IPS-18a (cell line): ENCODE measurements around the gene PITPNC1.
"Not testable (repeated sequence)": the region's sequence is repeated elsewhere in the genome, so short reads cannot be mapped to it uniquely, and the experiment has no call there.

Source experiments
- H3K27ac ChIP-seq: one replicate; pipeline ENCODE4 v1.5.1; 2013; ENCODE audit warnings: low read length
- H3K27me3 ChIP-seq: one replicate; pipeline ENCODE4 v1.6.1; 2013; ENCODE audit warnings: mild to moderate bottlenecking, low read length; ENCODE audit not compliant: control insufficient read depth, insufficient read depth
- H3K36me3 ChIP-seq: one replicate; pipeline ENCODE4 v1.6.1; 2013; ENCODE audit warnings: low read depth, low read length; ENCODE audit not compliant: control insufficient read depth
- H3K4me1 ChIP-seq: one replicate; pipeline ENCODE4 v1.6.1; 2013; ENCODE audit warnings: low read depth, low read length; ENCODE audit not compliant: control insufficient read depth
- H3K4me3 ChIP-seq: one replicate; pipeline ENCODE4 v1.5.1; 2013; ENCODE audit warnings: low read length
- H3K9ac ChIP-seq: one replicate; pipeline ENCODE4 v1.6.1; 2013; ENCODE audit warnings: mild to moderate bottlenecking, low read length, moderate library complexity
- H3K9me3 ChIP-seq: one replicate; pipeline ENCODE4 v1.6.1; 2013; ENCODE audit warnings: low read depth, low read length; ENCODE audit not compliant: control insufficient read depth

PITPNC1 gene

GRCh38 chr17:67514998-67515397, 137.9 kb downstream of the PITPNC1 start:
- peaks cover 19% of the 10 kb centered on the region for H3K4me1 ChIP-seq
- H3K27ac ChIP-seq, result no peak overlapping the region

DNA sequence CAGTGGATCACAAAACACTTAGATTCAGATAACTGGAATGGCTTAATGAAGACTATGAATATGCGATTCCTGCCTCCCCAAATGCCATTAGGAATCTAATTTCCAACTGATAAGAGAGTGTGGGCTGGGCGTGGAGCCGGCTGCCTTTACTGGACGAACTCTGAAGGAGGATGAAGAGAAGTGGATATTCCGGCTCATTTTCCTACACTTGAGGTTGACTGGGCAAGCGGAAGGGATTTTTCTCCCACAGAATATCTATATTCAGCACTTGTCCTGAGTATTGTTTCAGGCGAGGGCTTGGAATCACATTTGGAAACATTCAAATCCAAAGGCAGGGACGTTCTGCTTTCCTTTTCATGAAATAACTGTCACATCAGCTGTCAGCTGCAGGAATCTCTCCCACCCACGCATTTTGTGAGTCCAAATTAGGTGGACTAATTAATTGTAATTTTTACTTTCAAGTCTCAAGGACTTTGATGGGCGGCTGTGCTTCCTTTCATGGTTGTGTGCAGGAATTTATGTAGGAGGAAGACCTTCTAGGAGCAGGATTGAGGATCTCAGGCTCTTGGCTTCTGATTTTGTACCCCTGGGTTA, 138.5 kb downstream of the PITPNC1 start:
- Histone ChIP-seq H3K36me3 (no peaks in the 10 kb centered on the region), H3K9ac (no peak overlapping the region), H3K9me3 (no peaks in the 10 kb centered on the region), H3K27ac (no peak overlapping the region), H3K4me3 (no peak overlapping the region), H3K27me3 (no peaks in the 10 kb centered on the region), H3K4me1 (peaks cover 25% of the 10 kb centered on the region)

More at GRCh38 chr17:67514998-67515397, 137.9 kb downstream of the PITPNC1 start:
- Histone ChIP-seq H3K9ac (no peak overlapping the region), H3K27me3 (no peaks in the 10 kb centered on the region), H3K36me3 (no peaks in the 10 kb centered on the region), H3K4me3 (no peak overlapping the region), H3K9me3 (no peaks in the 10 kb centered on the region)

DNA sequence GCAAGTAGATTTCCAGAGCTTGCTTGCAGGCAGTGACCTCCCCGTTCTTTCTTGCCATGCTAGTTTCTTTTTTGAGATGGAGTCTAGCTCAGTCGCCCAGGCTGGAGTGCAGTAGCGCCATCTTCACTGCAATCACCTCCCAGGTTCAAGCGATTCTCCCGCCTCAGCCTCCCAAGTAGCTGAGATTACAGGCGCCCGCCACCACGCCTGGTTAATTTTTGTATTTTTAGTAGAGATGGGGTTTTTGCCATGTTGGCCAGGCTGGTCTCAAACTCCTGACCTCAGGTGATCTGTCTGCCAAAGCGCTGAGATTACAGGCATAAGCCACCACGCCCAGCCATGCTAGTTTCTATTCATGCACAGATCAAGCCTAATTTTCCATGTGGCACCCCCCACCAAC, 139.5 kb downstream of the PITPNC1 start:
- H3K4me3 ChIP-seq, H3K36me3 ChIP-seq, H3K27me3 ChIP-seq, H3K9ac ChIP-seq, H3K9me3 ChIP-seq, H3K27ac ChIP-seq: not testable (repeated sequence)
- peaks cover 34% of the 10 kb centered on the region for H3K4me1 ChIP-seq

GRCh38 chr17:67517325-67517724, 140.2 kb downstream of the PITPNC1 start:
- no peaks in the 10 kb centered on the region for H3K27me3 ChIP-seq
- no peaks in the 10 kb centered on the region for H3K36me3 ChIP-seq
- H3K4me3 ChIP-seq, result no peak overlapping the region
- H3K4me1 ChIP-seq, result peaks cover 40% of the 10 kb centered on the region
- no peak overlapping the region for H3K9ac ChIP-seq
- H3K27ac ChIP-seq, result no peak overlapping the region
- H3K9me3 ChIP-seq, result no peaks in the 10 kb centered on the region

- H3K36me3 ChIP-seq, result no peaks in the 10 kb centered on the region
- no peak overlapping the region for H3K27ac ChIP-seq
- no peaks in the 10 kb centered on the region for H3K9me3 ChIP-seq
- H3K4me1 ChIP-seq, result peaks cover 43% of the 10 kb centered on the region
- H3K4me3 ChIP-seq, result no peak overlapping the region
- no peaks in the 10 kb centered on the region for H3K27me3 ChIP-seq
- H3K9ac ChIP-seq, result no peak overlapping the region
Measured at GRCh38 chr17:67518876-67519275, 141.8 kb downstream of the PITPNC1 start.

DNA sequence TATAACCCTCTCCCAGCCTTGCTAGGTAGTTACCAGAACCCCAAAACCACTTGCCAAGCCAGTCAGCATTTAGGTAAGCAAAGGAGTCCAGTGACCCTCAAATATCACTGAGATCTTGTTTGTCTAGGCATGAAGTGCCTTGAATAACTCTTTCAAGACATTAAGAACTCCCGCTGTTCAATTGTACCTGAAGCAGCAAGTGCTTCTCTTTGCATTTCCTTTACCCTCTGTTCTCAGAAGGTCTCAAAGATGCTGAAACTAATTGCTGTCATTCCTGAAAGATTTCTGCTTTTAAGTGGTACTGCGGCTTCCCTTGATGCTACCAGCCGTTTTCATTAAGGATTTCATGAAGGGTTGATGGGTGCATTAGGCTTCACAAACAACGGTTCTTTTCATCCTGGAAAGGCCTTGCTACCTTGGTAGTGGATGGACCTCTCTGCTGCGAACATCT, 142.7 kb downstream of the PITPNC1 start:
- Histone ChIP-seq H3K9me3 (no peaks in the 10 kb centered on the region), H3K36me3 (no peaks in the 10 kb centered on the region), H3K9ac (no peak overlapping the region), H3K4me3 (no peak overlapping the region), H3K27ac (no peak overlapping the region), H3K27me3 (no peaks in the 10 kb centered on the region), H3K4me1 (peaks cover 41% of the 10 kb centered on the region)

GRCh38 chr17:67520252-67520906, 143.3 kb downstream of the PITPNC1 start:
- Histone ChIP-seq H3K27me3 (no peaks in the 10 kb centered on the region), H3K4me1 (peaks cover 36% of the 10 kb centered on the region), H3K36me3 (no peaks in the 10 kb centered on the region), H3K9me3 (no peaks in the 10 kb centered on the region), H3K9ac (no peak overlapping the region), H3K27ac (no peak overlapping the region), H3K4me3 (no peak overlapping the region)

DNA sequence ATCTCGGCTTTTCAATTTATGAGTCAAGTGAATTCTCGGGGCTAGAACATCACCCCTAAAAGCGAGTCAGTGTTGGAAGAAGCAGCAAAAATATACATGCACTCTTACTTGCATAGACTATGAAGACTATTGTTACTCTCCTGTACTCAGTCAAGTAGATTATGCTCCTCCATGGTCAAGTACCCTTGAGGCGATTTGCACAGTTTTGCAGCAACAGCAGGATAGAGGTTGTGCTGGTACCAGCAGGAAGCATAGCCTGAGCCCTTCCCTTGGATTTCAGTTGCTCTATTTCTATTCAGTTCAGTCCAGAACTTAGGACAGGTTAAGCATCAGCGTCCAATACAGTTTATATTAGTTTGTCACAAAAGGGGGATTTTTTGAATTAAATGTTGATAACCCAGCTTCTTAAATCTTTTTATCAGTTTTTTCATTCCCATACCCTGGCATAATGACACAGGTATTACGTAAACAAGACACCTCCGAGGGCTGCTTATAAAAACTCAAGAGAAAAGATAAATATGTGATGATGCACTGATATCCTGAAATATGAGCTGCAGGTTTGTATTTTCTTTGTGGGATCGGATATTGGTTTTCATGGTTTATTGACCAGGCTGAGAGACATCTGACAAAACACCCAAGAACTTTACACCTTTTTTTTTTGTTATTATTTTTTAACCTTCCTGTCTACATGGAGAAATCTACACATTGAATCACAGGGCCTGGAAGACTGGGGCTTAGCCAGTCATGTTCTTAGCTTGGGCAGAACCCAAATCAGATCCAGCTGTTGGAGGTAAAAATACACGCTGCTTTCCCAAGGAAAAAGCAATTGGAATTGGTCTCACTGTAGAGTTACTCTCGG, 144.1 kb downstream of the PITPNC1 start:
- Histone ChIP-seq H3K27ac (no peak overlapping the region), H3K4me1 (peaks cover 31% of the 10 kb centered on the region), H3K9me3 (no peaks in the 10 kb centered on the region), H3K4me3 (no peak overlapping the region), H3K9ac (no peak overlapping the region), H3K36me3 (no peaks in the 10 kb centered on the region), H3K27me3 (no peaks in the 10 kb centered on the region)

DNA sequence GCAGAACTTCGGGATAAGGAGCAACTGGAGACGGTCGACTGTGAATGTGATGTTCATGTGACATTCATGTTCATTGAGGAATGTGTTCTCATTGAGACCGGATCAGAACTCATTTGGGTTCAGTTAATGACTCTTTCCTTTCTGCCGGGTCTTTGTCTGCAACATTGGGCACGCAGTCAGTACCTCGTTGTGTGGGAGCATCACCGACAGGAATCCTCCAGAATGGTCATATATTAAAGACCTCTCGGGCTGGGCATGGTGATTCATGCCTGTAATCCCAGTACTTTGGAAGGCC, 144.6 kb downstream of the PITPNC1 start:
- H3K36me3 ChIP-seq, result no peaks in the 10 kb centered on the region
- no peak overlapping the region for H3K27ac ChIP-seq
- no peaks in the 10 kb centered on the region for H3K9me3 ChIP-seq
- no peak overlapping the region for H3K4me3 ChIP-seq
- H3K27me3 ChIP-seq, result no peaks in the 10 kb centered on the region
- H3K9ac ChIP-seq, result no peak overlapping the region
- H3K4me1 ChIP-seq, result peaks cover 31% of the 10 kb centered on the region

DNA sequence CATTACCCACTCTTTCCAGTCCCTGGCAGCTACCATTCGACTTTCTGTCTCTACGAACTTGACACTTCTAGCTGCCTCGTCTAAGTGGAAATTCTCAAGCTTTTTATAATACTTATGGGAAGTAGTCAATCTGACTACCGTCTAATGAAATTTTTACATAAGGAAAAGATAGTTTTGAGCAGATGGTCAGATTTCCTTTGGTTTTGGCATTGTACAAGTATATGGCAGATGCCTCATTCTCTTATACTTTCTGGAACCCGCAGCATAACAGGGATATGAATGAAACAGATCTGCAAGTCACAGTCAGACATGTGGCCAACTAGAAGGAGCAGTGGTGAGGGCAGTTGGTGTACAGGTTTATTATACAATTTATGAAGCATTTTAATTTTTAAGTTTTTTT, 146.0 kb downstream of the PITPNC1 start:
- Histone ChIP-seq H3K9ac (no peak overlapping the region), H3K9me3 (no peaks in the 10 kb centered on the region), H3K27ac (no peak overlapping the region), H3K36me3 (no peaks in the 10 kb centered on the region), H3K27me3 (no peaks in the 10 kb centered on the region), H3K4me1 (peaks cover 31% of the 10 kb centered on the region), H3K4me3 (no peak overlapping the region)

GRCh38 chr17:67525239-67526135, 148.4 kb downstream of the PITPNC1 start:
- no peak overlapping the region for H3K9ac ChIP-seq
- peaks cover 36% of the 10 kb centered on the region for H3K4me1 ChIP-seq

More at GRCh38 chr17:67525239-67526135, 148.4 kb downstream of the PITPNC1 start:
- Histone ChIP-seq H3K36me3 (no peaks in the 10 kb centered on the region), H3K9me3 (no peaks in the 10 kb centered on the region), H3K4me3 (no peak overlapping the region), H3K27me3 (no peaks in the 10 kb centered on the region), H3K27ac (no peak overlapping the region)
